ENCODE measurements around the gene ATP2C2. TPM values are rescaled to one million over a fixed set of nuclear protein-coding genes. Genes with fewer than 3 reads are reported as not detected.

ATP2C2 gene
- total and polyA plus RNA-seq, 3 donors from 2014 or later, result 1.1 to 5.8 (median 3.0) TPM

GRCh38 chr16:84482951-84483881, 114.9 kb downstream of the ATP2C2 start:
- H3K4me3 ChIP-seq, result no peak overlapping the region
- no peaks in the 10 kb centered on the region for H3K9me3 ChIP-seq
- H3K4me1 ChIP-seq, result no peaks in the 10 kb centered on the region
- no peak overlapping the region for H3K27ac ChIP-seq
- intact Hi-C loops (cut with DNase I; ENCODE audit: low total_unique reads), result loop anchor here (10.0 kb wide), 1 partner anchor 208 kb away; no protein-coding TSS in a partner anchor
- H3K27me3 ChIP-seq, result no peaks in the 10 kb centered on the region
- DNase-seq, result no peak
- TF ChIP-seq, protein P1, sequence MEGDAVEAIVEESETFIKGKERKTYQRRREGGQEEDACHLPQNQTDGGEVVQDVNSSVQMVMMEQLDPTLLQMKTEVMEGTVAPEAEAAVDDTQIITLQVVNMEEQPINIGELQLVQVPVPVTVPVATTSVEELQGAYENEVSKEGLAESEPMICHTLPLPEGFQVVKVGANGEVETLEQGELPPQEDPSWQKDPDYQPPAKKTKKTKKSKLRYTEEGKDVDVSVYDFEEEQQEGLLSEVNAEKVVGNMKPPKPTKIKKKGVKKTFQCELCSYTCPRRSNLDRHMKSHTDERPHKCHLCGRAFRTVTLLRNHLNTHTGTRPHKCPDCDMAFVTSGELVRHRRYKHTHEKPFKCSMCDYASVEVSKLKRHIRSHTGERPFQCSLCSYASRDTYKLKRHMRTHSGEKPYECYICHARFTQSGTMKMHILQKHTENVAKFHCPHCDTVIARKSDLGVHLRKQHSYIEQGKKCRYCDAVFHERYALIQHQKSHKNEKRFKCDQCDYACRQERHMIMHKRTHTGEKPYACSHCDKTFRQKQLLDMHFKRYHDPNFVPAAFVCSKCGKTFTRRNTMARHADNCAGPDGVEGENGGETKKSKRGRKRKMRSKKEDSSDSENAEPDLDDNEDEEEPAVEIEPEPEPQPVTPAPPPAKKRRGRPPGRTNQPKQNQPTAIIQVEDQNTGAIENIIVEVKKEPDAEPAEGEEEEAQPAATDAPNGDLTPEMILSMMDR (IDR thresholded peaks at IDR 0.05), result no peak
- 93 to 94% methylated on average over 23 to 25 of the region's 25 CpGs for WGBS, 2 donors
- H3K36me3 ChIP-seq (ENCODE audit: low read depth, missing control alignments), result no peaks in the 10 kb centered on the region

GRCh38 chr16:84483882-84484565, 115.7 kb downstream of the ATP2C2 start:
- H3K27me3 ChIP-seq, result no peaks in the 10 kb centered on the region
- WGBS, 2 donors, result 89 to 92% methylated on average over 14 to 19 of the region's 19 CpGs
- H3K4me1 ChIP-seq, result no peaks in the 10 kb centered on the region
- H3K9me3 ChIP-seq, result no peaks in the 10 kb centered on the region
- H3K4me3 ChIP-seq, result no peak overlapping the region
- no peaks in the 10 kb centered on the region for H3K36me3 ChIP-seq (ENCODE audit: low read depth, missing control alignments)
- intact Hi-C loops (cut with DNase I; ENCODE audit: low total_unique reads), result loop anchor here (10.0 kb wide), 1 partner anchor 209 kb away; no protein-coding TSS in a partner anchor
- TF ChIP-seq POLR2A (IDR thresholded peaks at IDR 0.05), result no peak
- TF ChIP-seq, protein P1 (IDR thresholded peaks at IDR 0.05), result no peak
- no peak overlapping the region for H3K27ac ChIP-seq
- no peak for DNase-seq

- H3K36me3 ChIP-seq (ENCODE audit: low read depth, missing control alignments), result no peaks in the 10 kb centered on the region
- peak; percentile 84 for DNase-seq
Observed at GRCh38 chr16:84484579-84485254, 116.4 kb downstream of the ATP2C2 start.

GRCh38 chr16:84485255-84486010, 117.1 kb downstream of the ATP2C2 start:
- H3K4me1 ChIP-seq, result no peaks in the 10 kb centered on the region
- H3K27ac ChIP-seq, result no peak overlapping the region
- no peaks in the 10 kb centered on the region for H3K36me3 ChIP-seq (ENCODE audit: low read depth, missing control alignments)
- 89 to 94% methylated on average over 16 of the region's 16 CpGs for WGBS, 2 donors
- intact Hi-C loops (cut with DNase I; ENCODE audit: low total_unique reads), result loop anchor here (10.0 kb wide), 1 partner anchor 211 kb away; no protein-coding TSS in a partner anchor
- H3K27me3 ChIP-seq, result no peaks in the 10 kb centered on the region
- H3K4me3 ChIP-seq, result no peak overlapping the region
- TF ChIP-seq, protein P1 (IDR thresholded peaks at IDR 0.05), result no peak
- TF ChIP-seq POLR2A (IDR thresholded peaks at IDR 0.05), result no peak
- no peak for DNase-seq
- H3K9me3 ChIP-seq, result no peaks in the 10 kb centered on the region

More at GRCh38 chr16:84484579-84485254, 116.4 kb downstream of the ATP2C2 start:
- Histone ChIP-seq H3K9me3 (no peaks in the 10 kb centered on the region), H3K4me1 (no peaks in the 10 kb centered on the region), H3K27me3 (no peaks in the 10 kb centered on the region), H3K27ac (no peak overlapping the region), H3K4me3 (no peak overlapping the region)
- WGBS, 2 donors, result 57% methylated on average over 15 of the region's 15 CpGs
- TF ChIP-seq POLR2A (IDR thresholded peaks at IDR 0.05), result no peak
- TF ChIP-seq, protein P1 (IDR thresholded peaks at IDR 0.05), result peak; percentile 69 to 84 (median 81)
- intact Hi-C loops (cut with DNase I; ENCODE audit: low total_unique reads), result loop anchor here (10.0 kb wide), 1 partner anchor 210 kb away; no protein-coding TSS in a partner anchor
